Measurements from ENCODE around the gene AHNAK2.

The AHNAK2 gene

GRCh38 chr14:104974665-104975390 lies 3.3 kb downstream of the AHNAK2 start:
- TF ChIP-seq POLR2AphosphoS5 (IDR thresholded peaks at IDR 0.05; ENCODE audit: low read depth): no peak
- no peak for TF ChIP-seq SPI1 (IDR thresholded peaks at IDR 0.05; ENCODE audit: borderline replicate concordance, low read depth)
- TF ChIP-seq, protein P1, sequence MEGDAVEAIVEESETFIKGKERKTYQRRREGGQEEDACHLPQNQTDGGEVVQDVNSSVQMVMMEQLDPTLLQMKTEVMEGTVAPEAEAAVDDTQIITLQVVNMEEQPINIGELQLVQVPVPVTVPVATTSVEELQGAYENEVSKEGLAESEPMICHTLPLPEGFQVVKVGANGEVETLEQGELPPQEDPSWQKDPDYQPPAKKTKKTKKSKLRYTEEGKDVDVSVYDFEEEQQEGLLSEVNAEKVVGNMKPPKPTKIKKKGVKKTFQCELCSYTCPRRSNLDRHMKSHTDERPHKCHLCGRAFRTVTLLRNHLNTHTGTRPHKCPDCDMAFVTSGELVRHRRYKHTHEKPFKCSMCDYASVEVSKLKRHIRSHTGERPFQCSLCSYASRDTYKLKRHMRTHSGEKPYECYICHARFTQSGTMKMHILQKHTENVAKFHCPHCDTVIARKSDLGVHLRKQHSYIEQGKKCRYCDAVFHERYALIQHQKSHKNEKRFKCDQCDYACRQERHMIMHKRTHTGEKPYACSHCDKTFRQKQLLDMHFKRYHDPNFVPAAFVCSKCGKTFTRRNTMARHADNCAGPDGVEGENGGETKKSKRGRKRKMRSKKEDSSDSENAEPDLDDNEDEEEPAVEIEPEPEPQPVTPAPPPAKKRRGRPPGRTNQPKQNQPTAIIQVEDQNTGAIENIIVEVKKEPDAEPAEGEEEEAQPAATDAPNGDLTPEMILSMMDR (IDR thresholded peaks at IDR 0.05; ENCODE audit: insufficient read depth, low read length): no peak
- TF ChIP-seq REST (IDR thresholded peaks at IDR 0.05; ENCODE audit: insufficient replicate concordance, low read depth): no peak
- no peak for TF ChIP-seq GABPA (IDR thresholded peaks at IDR 0.05; ENCODE audit: low read depth)
- Histone ChIP-seq H3K27me3 (ENCODE audit: insufficient read depth, poor library complexity, severe bottlenecking) (peaks cover 20% of the 10 kb centered on the region), H3K27ac (replicated peaks) (no peak overlapping the region), H3K4me3 (replicated peaks; ENCODE audit: insufficient read depth, low read length) (no peak overlapping the region)
- DNase-seq (ENCODE audit: low read depth in 1 of 2, low spot score in 1 of 2): no peak

DNA sequence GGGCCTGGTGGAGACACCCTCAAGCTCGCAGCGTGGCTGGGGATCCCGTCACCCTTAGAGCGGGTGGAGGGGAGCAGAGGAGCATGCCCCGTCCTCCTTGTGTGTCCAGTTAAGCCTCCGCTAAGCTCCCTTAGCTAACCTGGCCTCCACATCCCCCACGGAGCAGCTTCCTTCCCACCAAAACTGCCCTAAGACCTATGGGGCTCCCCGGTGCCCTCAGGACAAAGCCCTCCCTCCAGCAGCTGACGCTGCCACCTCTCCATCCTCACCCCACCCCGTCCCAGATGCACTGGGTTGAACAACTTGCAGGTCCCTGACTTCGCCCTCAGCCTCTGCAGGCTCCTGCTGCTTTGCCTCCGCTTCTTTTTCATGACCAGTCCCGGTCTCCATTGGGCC lies 4.0 kb downstream of the AHNAK2 start:
- H3K27me3 ChIP-seq (ENCODE audit: insufficient read depth, poor library complexity, severe bottlenecking): peaks cover 19% of the 10 kb centered on the region
- no peak for TF ChIP-seq POLR2AphosphoS5 (IDR thresholded peaks at IDR 0.05; ENCODE audit: low read depth)
- no peak for TF ChIP-seq REST (IDR thresholded peaks at IDR 0.05; ENCODE audit: insufficient replicate concordance, low read depth)
- TF ChIP-seq, protein P1 (IDR thresholded peaks at IDR 0.05; ENCODE audit: insufficient read depth, low read length): no peak
- no peak overlapping the region for H3K27ac ChIP-seq (replicated peaks)
- DNase-seq (ENCODE audit: low read depth in 1 of 2, low spot score in 1 of 2): no peak
- no peak overlapping the region for H3K4me3 ChIP-seq (replicated peaks; ENCODE audit: insufficient read depth, low read length)

DNA sequence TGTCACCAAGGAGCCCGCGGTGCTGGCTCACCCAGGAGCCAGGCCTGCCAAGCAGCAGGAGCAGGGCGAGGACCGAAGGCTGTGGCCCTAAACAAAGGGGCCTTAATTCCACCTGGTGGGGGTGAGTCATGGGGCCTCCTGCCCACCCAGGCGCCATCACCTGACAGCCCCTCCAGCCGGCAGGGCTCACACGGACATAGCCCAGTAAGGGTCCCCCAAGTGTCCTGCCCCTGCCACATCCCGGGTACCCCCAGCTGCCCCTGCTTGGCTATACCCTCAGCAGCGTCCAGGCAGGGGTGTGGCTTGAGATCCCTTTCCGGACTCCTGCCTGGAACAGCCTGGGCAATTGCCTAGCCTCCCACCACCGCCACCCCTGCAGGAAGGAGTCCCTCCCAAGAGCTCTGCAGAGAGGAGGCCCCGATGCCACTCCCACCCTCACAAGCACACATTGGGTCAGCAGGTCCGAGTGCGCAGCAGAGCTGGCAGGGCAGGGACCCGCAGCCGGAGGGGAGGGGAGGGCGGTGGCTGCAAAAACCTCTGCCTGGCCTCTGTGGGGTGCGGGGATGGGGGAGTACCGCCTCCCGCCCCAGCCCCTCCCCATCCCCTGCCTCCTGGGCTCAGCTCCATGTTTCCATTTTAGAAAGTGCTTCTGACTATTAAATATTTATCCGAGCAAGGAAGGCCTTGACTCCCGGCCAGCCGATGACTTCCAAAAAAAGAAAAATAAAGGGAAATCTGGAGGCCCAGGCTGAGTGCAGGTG lies 4.6 kb downstream of the AHNAK2 start:
- peaks cover 21% of the 10 kb centered on the region for H3K27me3 ChIP-seq (ENCODE audit: insufficient read depth, poor library complexity, severe bottlenecking)

More for the DNA sequence above, 4.6 kb downstream of the AHNAK2 start:
- no peak for TF ChIP-seq POLR2AphosphoS5 (IDR thresholded peaks at IDR 0.05; ENCODE audit: low read depth)
- TF ChIP-seq GABPA (IDR thresholded peaks at IDR 0.05; ENCODE audit: low read depth): no peak
- TF ChIP-seq, protein P1 (IDR thresholded peaks at IDR 0.05; ENCODE audit: insufficient read depth, low read length): no peak
- TF ChIP-seq REST (IDR thresholded peaks at IDR 0.05; ENCODE audit: insufficient replicate concordance, low read depth): no peak
- no peak for TF ChIP-seq SPI1 (IDR thresholded peaks at IDR 0.05; ENCODE audit: borderline replicate concordance, low read depth)
- no peak for DNase-seq (ENCODE audit: low read depth in 1 of 2, low spot score in 1 of 2)
- Histone ChIP-seq H3K27ac (replicated peaks) (no peak overlapping the region), H3K4me3 (replicated peaks; ENCODE audit: insufficient read depth, low read length) (no peak overlapping the region)

All from HL-60 (cell line).